GM12874 (cell line): ENCODE results near the gene DFFA.

Experiments
- TF ChIP-seq, protein P1 (sequence below): IDR thresholded peaks from 2 replicates; pipeline ENCODE4 v1.5.1; 2011; ENCODE audit warnings: low read depth, mild to moderate bottlenecking, control low read depth, low read length, moderate library complexity; ENCODE audit not compliant: insufficient read depth

Gene DFFA

DNA sequence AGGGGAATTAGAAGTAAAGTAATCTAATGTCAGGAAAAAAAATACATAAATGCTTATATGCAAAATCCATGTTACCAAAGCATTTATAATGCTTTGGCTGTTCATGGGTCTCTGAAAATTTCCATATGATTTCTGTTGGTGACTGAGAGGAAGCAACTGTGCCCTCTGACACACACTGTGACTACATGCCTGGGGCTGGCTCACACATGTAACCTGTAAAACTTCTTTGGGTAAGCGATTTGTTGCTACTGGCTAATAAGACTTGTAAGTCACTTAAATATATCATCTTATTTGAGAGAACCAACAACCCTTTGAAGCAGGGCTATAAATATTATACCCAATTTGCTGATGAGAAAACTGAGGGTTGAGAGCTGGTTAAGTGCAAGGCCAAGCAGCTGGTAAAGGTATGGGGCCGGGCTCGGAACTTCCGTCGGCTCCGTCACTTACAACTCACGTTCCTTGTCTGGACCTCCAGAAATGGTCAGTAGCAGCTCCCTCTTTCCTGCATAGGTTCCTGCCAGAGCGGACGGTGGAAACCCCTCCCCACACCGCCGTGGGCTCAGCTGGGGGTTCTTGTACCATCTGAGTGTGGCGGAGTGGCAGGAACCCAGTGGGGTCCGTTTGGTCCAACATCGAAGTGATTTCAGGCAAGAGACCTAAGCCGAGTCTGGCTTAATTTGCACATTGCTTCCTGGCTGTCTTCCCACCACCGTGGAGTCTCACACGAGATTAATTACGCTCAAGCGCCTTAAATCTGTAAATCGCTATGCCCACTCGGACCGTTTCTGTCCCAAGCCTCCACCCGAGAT, 714 bp downstream of the DFFA start:
- TF ChIP-seq, protein P1, sequence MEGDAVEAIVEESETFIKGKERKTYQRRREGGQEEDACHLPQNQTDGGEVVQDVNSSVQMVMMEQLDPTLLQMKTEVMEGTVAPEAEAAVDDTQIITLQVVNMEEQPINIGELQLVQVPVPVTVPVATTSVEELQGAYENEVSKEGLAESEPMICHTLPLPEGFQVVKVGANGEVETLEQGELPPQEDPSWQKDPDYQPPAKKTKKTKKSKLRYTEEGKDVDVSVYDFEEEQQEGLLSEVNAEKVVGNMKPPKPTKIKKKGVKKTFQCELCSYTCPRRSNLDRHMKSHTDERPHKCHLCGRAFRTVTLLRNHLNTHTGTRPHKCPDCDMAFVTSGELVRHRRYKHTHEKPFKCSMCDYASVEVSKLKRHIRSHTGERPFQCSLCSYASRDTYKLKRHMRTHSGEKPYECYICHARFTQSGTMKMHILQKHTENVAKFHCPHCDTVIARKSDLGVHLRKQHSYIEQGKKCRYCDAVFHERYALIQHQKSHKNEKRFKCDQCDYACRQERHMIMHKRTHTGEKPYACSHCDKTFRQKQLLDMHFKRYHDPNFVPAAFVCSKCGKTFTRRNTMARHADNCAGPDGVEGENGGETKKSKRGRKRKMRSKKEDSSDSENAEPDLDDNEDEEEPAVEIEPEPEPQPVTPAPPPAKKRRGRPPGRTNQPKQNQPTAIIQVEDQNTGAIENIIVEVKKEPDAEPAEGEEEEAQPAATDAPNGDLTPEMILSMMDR, result no peak

DNA sequence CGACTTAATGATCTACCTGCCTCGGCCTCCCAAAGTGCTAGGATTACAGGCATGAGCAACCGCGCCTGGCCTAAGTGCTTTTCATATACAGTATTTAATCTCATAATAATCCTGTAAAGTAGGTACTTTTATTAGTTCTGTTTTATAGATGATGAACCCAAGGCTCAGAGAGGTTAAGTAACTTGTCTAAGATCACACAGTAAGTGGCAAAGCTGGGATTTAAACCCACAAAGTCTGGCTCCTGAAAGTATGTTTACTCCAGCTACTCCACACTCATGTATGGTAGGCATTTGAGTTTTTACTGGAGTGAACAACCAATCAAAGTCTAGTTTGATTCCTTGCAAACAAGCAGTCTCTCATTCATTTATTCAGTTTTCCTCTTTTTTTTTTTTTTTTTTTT, 2.3 kb downstream of the DFFA start:
- TF ChIP-seq, protein P1, result no peak

DNA sequence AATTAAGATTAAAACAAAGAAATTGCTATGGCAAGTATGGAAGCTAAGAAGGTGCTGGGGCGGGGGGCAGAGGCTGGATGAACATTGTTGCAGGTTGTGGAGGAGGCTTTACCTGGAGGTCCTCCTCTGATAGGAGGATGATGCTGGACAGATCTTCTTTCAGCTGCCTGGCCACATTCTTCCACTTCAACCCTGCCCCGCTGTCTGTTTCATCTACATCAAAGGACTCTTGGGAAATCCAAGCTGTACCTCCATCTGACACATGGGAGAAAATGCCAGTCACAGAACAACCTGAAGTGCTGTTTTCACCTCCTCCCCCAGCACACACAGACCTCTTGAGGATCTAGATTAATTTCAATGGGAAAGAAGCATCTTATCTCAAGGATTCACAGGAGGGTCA, 5.3 kb downstream of the DFFA start:
- TF ChIP-seq, protein P1, result no peak

DNA sequence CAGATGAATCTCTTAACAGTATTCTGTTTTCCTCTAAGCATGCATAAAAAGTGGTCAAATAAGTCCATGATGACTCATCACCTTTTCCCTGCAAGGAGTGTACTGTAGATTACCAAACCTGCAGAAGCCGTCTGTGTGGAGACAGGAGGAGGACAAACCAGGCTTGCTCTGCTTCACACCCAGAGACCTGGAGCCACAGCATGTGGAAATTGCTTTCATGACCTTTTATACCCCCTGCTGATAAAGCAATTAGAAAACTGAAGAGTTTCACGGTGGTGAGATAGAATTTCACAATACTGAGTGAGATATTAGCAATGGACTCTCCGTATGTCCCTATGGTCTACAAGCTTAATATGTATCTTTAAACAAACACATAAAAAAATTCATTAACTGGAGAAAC, 13.1 kb downstream of the DFFA start:
- TF ChIP-seq, protein P1, result no peak

DNA sequence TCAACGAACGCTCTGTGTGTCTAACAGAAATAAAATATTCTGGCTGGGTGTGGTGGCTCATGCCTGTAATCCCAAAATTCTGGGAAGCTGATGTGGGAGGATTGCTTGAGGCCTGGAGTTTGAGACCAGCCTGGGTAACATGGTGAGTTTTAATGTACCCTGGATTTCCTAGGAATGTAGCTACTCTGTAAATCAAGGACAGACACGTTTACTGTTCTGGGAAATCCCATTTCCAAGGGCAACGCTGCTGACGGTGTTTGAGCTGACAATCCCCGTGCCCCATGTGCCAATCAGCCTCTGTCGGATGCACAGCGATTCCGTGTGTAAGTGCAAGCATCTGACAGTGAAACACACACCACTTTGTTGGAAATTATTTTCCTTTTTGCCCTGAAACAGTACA, 14.5 kb downstream of the DFFA start:
- TF ChIP-seq, protein P1, result no peak

DNA sequence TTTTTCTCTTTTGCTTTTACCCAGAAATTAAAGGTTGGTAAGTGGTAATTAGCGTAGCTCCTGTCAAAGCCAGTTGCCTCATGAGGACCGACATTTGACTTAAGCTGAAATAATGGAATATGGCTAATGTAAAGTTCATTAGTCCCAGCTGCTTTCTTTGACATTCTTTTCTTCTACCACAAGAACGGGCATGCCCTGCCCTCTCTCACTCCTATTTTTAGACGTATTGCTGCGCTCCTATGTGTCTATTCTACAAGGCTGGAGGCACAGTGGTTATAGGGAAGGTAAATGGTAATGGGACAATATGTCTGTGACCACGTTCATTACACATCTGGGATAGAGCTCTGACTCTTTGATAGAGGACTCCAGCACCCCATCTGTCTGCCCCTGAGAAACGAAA, 15.7 kb downstream of the DFFA start:
- TF ChIP-seq, protein P1, result no peak

DNA sequence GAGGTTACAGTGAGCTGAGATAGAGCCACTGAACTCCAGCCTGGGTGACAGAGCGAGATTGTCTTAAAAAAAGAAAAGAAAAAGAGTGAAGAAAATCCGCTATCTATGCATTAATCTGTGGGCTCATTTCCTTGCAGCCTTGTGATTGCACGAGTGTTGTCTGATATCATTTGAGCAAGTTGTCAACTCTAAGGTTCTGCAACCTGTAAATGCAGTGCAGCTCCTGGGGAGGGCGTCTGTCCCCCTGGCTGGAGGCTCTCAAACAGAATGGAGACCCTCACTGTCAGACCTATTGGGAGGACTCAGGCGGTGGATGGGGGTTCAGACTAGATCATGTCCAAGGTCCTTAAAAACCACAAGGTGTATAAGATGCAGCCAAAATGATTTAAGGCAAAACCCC, 16.3 kb downstream of the DFFA start:
- TF ChIP-seq, protein P1, result 0 out of 2 replicates have a peak, but pooled peaks have one; percentile 5
